Measurements from ENCODE around the gene EHMT1.

Gene EHMT1

DNA sequence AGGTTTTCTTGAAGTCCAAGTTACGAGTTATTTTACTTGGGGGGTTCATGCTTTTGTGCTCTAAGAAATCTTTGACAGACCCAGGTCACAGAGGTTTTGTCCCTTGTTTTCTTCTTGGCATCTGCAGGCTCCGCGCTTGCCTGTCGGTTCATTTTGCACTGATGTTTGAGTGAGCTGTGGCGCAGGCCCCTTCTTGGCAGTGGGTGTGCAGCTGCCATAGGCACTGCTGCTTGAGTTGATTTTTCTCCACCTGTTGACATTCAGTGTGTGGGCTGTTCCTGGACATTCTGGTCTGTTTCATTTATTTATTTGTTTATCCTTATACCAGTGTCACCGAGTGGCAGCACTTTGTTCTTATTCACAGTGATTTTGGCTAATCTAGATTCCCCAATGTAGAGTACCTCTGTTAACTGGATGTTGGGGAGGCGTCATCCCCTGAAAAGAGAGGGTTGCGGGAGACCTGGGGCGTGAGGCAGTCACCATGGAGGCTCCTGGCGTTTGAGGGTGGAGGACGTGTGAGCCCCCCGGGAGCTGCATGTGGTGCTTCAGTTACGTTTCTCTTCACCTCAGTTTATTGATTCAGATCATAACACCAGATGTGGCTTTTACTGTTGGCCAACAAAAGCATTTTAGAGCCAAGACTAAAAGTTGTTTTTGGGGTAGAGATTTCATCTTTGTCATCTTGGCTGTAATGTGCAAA, 137.4 kb downstream of the EHMT1 start:
- no peak for TF ChIP-seq REST (IDR thresholded peaks at IDR 0.05; ENCODE audit: insufficient read depth in 1 of 2, low read depth in 2 of 2, low read length in 2 of 2)
- TF ChIP-seq SIN3A (IDR thresholded peaks at IDR 0.05; ENCODE audit: borderline replicate concordance, insufficient read depth, low read length): no peak
- no peak for TF ChIP-seq POLR2AphosphoS5 (IDR thresholded peaks at IDR 0.05; ENCODE audit: low read depth, low read length)
- TF ChIP-seq TAF1 (IDR thresholded peaks at IDR 0.05; ENCODE audit: borderline replicate concordance, insufficient read depth, low read length): no peak
- TF ChIP-seq FOXP2 (optimal IDR thresholded peaks at IDR 0.05; ENCODE audit: borderline replicate concordance, extremely low read depth, extremely low read length, insufficient read depth): no peak

- TF ChIP-seq POLR2AphosphoS5 (IDR thresholded peaks at IDR 0.05; ENCODE audit: low read depth, low read length) (no peak), SIN3A (IDR thresholded peaks at IDR 0.05; ENCODE audit: borderline replicate concordance, insufficient read depth, low read length) (no peak), TAF1 (IDR thresholded peaks at IDR 0.05; ENCODE audit: borderline replicate concordance, insufficient read depth, low read length) (no peak), REST (IDR thresholded peaks at IDR 0.05; ENCODE audit: insufficient read depth in 1 of 2, low read depth in 2 of 2, low read length in 2 of 2) (no peak), FOXP2 (optimal IDR thresholded peaks at IDR 0.05; ENCODE audit: borderline replicate concordance, extremely low read depth, extremely low read length, insufficient read depth) (no peak)
Observed at GRCh38 chr9:137757139-137757538, 138.3 kb downstream of the EHMT1 start.

- no peak for TF ChIP-seq REST (IDR thresholded peaks at IDR 0.05; ENCODE audit: insufficient read depth in 1 of 2, low read depth in 2 of 2, low read length in 2 of 2)
- TF ChIP-seq FOXP2 (optimal IDR thresholded peaks at IDR 0.05; ENCODE audit: borderline replicate concordance, extremely low read depth, extremely low read length, insufficient read depth): no peak
- no peak for TF ChIP-seq SIN3A (IDR thresholded peaks at IDR 0.05; ENCODE audit: borderline replicate concordance, insufficient read depth, low read length)
- TF ChIP-seq POLR2AphosphoS5 (IDR thresholded peaks at IDR 0.05; ENCODE audit: low read depth, low read length): no peak
- TF ChIP-seq TAF1 (IDR thresholded peaks at IDR 0.05; ENCODE audit: borderline replicate concordance, insufficient read depth, low read length): no peak
Observed at GRCh38 chr9:137757613-137758029, 138.8 kb downstream of the EHMT1 start.

DNA sequence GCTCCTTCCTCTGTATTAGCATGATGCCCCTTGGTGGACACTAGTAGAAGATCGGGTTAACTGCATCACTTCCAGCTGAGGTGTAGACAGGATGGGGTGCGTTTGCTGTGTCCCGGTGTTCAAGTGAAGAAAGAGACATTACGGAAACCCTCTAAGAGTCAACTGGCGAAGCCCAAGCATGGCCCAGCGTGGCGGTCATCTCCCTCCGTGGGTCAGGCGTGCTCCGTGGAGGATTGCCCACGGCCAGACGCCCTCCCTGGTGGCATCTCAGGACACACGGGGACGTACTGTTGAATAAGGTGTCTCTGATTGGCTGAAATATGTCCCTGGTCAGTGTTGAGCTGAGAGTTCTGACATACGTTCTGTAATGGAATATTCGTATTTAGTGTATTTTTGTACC, 139.3 kb downstream of the EHMT1 start:
- TF ChIP-seq REST (IDR thresholded peaks at IDR 0.05; ENCODE audit: insufficient read depth in 1 of 2, low read depth in 2 of 2, low read length in 2 of 2) (no peak), TAF1 (IDR thresholded peaks at IDR 0.05; ENCODE audit: borderline replicate concordance, insufficient read depth, low read length) (no peak), FOXP2 (optimal IDR thresholded peaks at IDR 0.05; ENCODE audit: borderline replicate concordance, extremely low read depth, extremely low read length, insufficient read depth) (no peak), POLR2AphosphoS5 (IDR thresholded peaks at IDR 0.05; ENCODE audit: low read depth, low read length) (no peak), SIN3A (IDR thresholded peaks at IDR 0.05; ENCODE audit: borderline replicate concordance, insufficient read depth, low read length) (no peak)
